RWPE1 (cell line): ENCODE data around the gene CLEC2D.

Experiments used
- CTCF ChIA-PET: fragments of 350-600 bp; sonication (Branson Sonifier 250); formaldehyde crosslinking; extraction: SDS; loops from one replicate; lab custom pipeline; 2021; lab: Yijun Ruan, JAX
- POLR2A ChIA-PET: fragments of 400-600 bp; formaldehyde crosslinking; extraction: SDS; loops from one replicate; lab custom pipeline; 2020; ENCODE audit warnings: antibody characterized with exemption; ENCODE audit not compliant: low non-redundant PET; lab: Yijun Ruan, JAX
- DNase-seq: peaks from one replicate; pipeline ENCODE4 v3.0.0; 2012; ENCODE audit warnings: low spot score
- H3K27ac ChIP-seq: fragments of 450-650 bp; 2 replicates; pipeline ENCODE4 v1.5.1; 2017
- TF ChIP-seq, protein P1 (sequence below): fragments of 450-650 bp; conservative IDR thresholded peaks from 2 replicates; pipeline ENCODE4 v1.5.1; 2017; ENCODE audit warnings: low read depth, mild to moderate bottlenecking

CLEC2D gene

DNA sequence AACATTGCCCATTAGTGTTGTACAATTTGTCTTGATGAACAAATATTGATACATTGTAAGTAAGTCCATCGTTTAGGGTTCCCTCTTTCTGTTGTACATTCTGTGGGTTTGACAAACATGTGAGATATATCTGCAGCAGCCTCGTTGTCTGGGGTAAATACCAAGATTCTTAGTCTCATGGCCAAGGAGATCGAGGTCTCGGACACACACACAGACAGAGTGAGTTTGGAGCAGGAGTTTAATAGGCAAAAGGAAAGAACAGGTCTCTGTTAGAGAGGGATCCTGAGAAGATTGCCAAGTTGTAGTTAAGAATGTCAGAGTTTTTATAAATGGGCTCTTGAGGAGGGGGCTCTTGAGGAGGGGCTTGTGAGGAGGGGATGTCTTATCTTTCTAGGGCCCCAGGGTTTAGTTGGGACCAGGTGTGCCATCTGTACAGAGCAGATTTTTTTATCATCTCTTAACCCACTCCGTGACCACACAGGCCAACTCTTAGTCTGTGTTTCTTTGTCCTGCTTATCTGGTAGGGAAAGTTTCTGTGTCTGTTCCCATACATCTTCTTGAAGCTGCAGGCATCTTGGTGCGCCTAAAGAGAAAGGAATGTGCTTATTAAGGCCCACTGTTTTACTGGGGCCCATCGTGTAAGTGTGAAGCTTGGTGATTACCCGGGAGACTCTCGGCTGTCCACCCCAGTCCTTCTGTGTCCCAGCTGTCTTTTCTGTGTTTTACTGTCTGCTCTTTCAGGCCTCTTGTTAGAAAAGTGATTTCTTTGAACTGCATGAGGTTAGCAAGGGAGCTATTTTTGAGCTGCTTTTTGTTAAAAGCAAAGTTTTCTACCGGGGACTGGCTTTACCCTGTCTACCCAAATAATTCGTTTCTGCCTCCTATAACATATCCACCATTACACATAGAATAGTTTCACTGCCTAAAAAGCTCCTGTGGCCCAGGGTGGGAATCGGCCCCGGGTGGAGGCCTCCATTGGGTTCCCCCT is 22.4 kb upstream of the CLEC2D start:
- DNase-seq = no peak
- TF ChIP-seq, protein P1, sequence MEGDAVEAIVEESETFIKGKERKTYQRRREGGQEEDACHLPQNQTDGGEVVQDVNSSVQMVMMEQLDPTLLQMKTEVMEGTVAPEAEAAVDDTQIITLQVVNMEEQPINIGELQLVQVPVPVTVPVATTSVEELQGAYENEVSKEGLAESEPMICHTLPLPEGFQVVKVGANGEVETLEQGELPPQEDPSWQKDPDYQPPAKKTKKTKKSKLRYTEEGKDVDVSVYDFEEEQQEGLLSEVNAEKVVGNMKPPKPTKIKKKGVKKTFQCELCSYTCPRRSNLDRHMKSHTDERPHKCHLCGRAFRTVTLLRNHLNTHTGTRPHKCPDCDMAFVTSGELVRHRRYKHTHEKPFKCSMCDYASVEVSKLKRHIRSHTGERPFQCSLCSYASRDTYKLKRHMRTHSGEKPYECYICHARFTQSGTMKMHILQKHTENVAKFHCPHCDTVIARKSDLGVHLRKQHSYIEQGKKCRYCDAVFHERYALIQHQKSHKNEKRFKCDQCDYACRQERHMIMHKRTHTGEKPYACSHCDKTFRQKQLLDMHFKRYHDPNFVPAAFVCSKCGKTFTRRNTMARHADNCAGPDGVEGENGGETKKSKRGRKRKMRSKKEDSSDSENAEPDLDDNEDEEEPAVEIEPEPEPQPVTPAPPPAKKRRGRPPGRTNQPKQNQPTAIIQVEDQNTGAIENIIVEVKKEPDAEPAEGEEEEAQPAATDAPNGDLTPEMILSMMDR = no peak
- H3K27ac ChIP-seq = peak overlapping the region; percentile 93
- POLR2A ChIA-PET = no interaction called here
- CTCF ChIA-PET = no interaction called here

DNA sequence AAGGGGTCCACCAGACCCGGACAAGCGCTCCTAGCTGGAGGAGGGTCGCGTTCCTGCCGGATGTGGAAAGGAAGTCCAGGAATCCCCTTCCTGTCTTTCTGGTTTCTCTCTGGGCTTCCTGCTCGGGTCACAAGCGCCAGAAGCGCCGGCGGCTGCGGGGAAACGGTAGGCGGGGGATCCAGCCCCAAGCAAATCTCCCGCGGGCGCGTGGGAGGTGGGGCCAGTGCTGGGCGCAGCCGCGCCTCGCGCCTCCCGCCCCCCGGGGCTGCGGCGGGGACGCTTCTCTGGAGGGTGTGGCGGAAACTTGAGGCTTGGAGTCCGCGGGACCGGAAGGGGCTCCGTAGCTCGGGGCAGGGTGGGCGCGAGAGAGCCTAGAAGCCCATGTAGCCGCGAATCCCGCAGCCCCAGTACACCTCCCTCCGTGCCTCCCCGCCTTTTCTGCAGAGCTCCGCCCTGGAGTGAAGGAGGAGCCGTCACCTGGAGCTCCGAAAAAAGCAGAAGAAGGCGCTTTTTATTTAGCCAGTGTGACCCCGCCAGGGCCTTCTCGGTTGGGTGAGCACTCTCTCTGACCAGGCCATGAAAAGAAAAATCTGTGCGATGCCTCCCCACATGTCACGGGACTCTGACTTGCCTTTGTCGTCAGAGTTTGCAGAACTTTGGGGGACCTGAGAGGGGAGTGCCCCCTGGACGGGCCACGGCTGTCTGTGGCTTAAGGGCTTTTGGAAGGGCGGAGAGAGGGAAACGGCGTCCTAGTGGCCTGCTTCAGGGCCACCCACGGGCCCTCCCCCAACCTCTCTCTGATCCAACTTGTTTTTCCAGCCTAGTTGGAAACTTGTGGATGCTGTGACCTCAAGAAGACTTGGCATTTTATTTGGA is 21.4 kb upstream of the CLEC2D start:
- peak overlapping the region; percentile 93 for H3K27ac ChIP-seq
- ChIA-PET POLR2A (interaction anchor here (0.6 kb wide), 1 partner anchor 112 kb away, joined by 3 read pairs; the partner anchor contains the start of gene CD69), CTCF (interaction anchor here (0.6 kb wide), 2 partner anchors 99 to 564 kb away, joined by 3 to 4 read pairs; partner anchors contain the start of gene GABARAPL1)
- peak; percentile 62 for DNase-seq
- TF ChIP-seq, protein P1 = no peak

GRCh38 chr12:9648701-9649531 is 20.6 kb upstream of the CLEC2D start:
- TF ChIP-seq, protein P1 = no peak
- ChIA-PET POLR2A (no interaction called here), CTCF (no interaction called here)
- H3K27ac ChIP-seq = peak overlapping the region; percentile 93
- DNase-seq = no peak

DNA sequence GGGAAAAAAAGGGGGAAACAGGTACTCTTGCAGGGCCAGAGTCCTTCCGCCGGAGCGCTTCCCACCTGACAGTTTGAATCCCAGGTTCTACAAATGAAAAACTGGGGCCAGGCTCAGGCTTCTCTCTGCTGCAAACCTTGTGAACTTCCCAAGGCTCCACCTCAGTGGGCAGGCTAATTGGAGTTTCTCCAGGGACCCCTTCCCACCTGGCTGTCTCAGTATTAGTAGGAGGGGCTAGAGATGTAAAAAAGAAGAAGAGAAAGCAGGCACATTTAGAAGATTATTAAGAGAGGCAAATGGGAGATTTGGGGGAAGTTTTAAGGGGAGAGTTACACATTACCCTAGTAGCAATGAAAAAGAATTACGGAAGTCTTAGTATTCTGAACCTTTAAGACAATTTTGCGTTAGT is 20.0 kb upstream of the CLEC2D start:
- H3K27ac ChIP-seq = peak overlapping the region; percentile 77
- ChIA-PET CTCF (no interaction called here), POLR2A (no interaction called here)
- TF ChIP-seq, protein P1 = no peak
- no peak for DNase-seq

DNA sequence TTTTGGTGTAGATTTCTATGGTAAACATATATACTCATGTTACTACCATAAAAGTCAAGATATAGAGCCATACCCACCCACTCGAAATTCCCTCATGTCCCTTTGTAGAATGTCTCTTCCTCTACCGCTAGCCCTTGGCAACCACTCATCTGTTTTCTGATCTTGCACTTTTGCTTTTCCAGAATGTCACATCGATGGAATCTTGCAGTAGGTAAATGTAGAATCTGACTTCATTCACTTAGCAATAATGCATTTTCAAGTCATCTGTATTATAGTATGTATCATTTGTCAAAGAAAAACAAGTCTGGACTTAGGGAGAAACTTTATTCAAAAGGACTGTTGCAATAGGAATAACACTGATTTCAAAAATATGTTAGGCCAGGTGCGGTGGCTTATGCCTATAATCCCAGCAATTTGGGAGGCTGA is 19.3 kb upstream of the CLEC2D start:
- CTCF ChIA-PET = interaction anchor here (0.6 kb wide), 1 partner anchor 26 kb away, joined by 4 read pairs; no protein-coding TSS in a partner anchor
- H3K27ac ChIP-seq = peak overlapping the region; percentile 95
- DNase-seq = no peak

More for the DNA sequence above, 19.3 kb upstream of the CLEC2D start:
- POLR2A ChIA-PET = no interaction called here
- TF ChIP-seq, protein P1 = no peak
